ENCODE data around the gene FAM200B. TPM values are rescaled to one million over a fixed set of nuclear protein-coding genes. Genes with fewer than 3 reads are reported as not detected.

Gene FAM200B
- total and polyA plus RNA-seq, 7 experiments from 2014 or later, result 10.6 to 91.6 (median 35.8) TPM

GRCh38 chr4:15695729-15696128, 14.1 kb downstream of the FAM200B start:
- Histone ChIP-seq H3K27me3 (ENCODE audit: control insufficient read depth in 2 of 2, insufficient read depth in 2 of 2, low read length in 2 of 2) (no peaks in the 10 kb centered on the region), H3K36me3 (ENCODE audit: control insufficient read depth in 2 of 3, insufficient read depth in 3 of 3, low read length in 3 of 3) (no peaks in the 10 kb centered on the region), H3K9me3 (ENCODE audit: control insufficient read depth in 2 of 3, low read length in 3 of 3) (no peaks in the 10 kb centered on the region), H3K4me1 (ENCODE audit: control insufficient read depth in 2 of 2, insufficient read depth in 2 of 2, low read length in 2 of 2) (no peaks in the 10 kb centered on the region), H3K4me3 (ENCODE audit: low read length) (no peak overlapping the region), H3K27ac (ENCODE audit: low read depth, low read length) (no peak overlapping the region)
- no peak overlapping the region for H3K4me3 Mint-ChIP-seq
- H3K4me1 Mint-ChIP-seq, result peaks cover 0 to 7% (median 6%) of the 10 kb centered on the region in 7 donors
- intact Hi-C loops (cut with micrococcal nuclease), result no loop called here
- ChIA-PET CTCF (no interaction called here), POLR2A (no interaction called here)
- ATAC-seq (no peak), DNase-seq (no peak)
- peaks cover 9 to 24% (median 13%) of the 10 kb centered on the region in 5 donors for H3K27me3 Mint-ChIP-seq
- H3K36me3 Mint-ChIP-seq, result peaks cover 0 to 4% (median 0%) of the 10 kb centered on the region in 5 donors
- no peaks in the 10 kb centered on the region for H3K9me3 Mint-ChIP-seq
- H3K27ac Mint-ChIP-seq, result no peak overlapping the region

GRCh38 chr4:15696866-15697265, 15.2 kb downstream of the FAM200B start:
- ATAC-seq, result no peak

GRCh38 chr4:15702941-15703403, 21.3 kb downstream of the FAM200B start, which contains the start of gene BST1:
Gene BST1 (plus strand): TSS chr4:15703065. CDS start chr4:15703145, 80 bp downstream.
- intact Hi-C loops (cut with micrococcal nuclease), result loop anchor here (2.0 kb wide), 2 partner anchors 20 to 22 kb away; partner anchors contain the start of gene FAM200B (in 1 of the 2)
- H3K36me3 Mint-ChIP-seq, result peaks cover 0 to 2% (median 0%) of the 10 kb centered on the region in 5 donors

More at GRCh38 chr4:15696866-15697265, 15.2 kb downstream of the FAM200B start:
- Histone ChIP-seq H3K27me3 (ENCODE audit: control insufficient read depth in 2 of 2, insufficient read depth in 2 of 2, low read length in 2 of 2) (no peaks in the 10 kb centered on the region), H3K9me3 (ENCODE audit: control insufficient read depth in 2 of 3, low read length in 3 of 3) (no peaks in the 10 kb centered on the region), H3K4me1 (ENCODE audit: control insufficient read depth in 2 of 2, insufficient read depth in 2 of 2, low read length in 2 of 2) (no peaks in the 10 kb centered on the region), H3K36me3 (ENCODE audit: control insufficient read depth in 2 of 3, insufficient read depth in 3 of 3, low read length in 3 of 3) (no peaks in the 10 kb centered on the region), H3K27ac (ENCODE audit: low read depth, low read length) (no peak overlapping the region), H3K4me3 (ENCODE audit: low read length) (no peak overlapping the region)
- Mint-ChIP-seq H3K27me3 (peaks cover 9 to 28% (median 15%) of the 10 kb centered on the region in 5 donors), H3K4me1 (peaks cover 0 to 7% (median 6%) of the 10 kb centered on the region in 7 donors), H3K4me3 (no peak overlapping the region), H3K36me3 (peaks cover 0 to 4% (median 0%) of the 10 kb centered on the region in 5 donors), H3K9me3 (no peaks in the 10 kb centered on the region), H3K27ac (peak overlapping the region in 1 of 9 donors; percentile 33)
- ChIA-PET POLR2A (no interaction called here), CTCF (no interaction called here)
- intact Hi-C loops (cut with micrococcal nuclease), result no loop called here
- no peak for DNase-seq

GRCh38 chr4:15703439-15703838, 21.8 kb downstream of the FAM200B start:
- ChIA-PET CTCF (no interaction called here), POLR2A (no interaction called here)
- Histone ChIP-seq H3K27me3 (ENCODE audit: control insufficient read depth in 2 of 2, insufficient read depth in 2 of 2, low read length in 2 of 2) (no peaks in the 10 kb centered on the region), H3K9me3 (ENCODE audit: control insufficient read depth in 2 of 3, low read length in 3 of 3) (no peaks in the 10 kb centered on the region), H3K36me3 (ENCODE audit: control insufficient read depth in 2 of 3, insufficient read depth in 3 of 3, low read length in 3 of 3) (no peaks in the 10 kb centered on the region), H3K4me3 (ENCODE audit: low read length) (peak overlapping the region; percentile 67), H3K27ac (ENCODE audit: low read depth, low read length) (no peak overlapping the region), H3K4me1 (ENCODE audit: control insufficient read depth in 2 of 2, insufficient read depth in 2 of 2, low read length in 2 of 2) (no peaks in the 10 kb centered on the region)
- DNase-seq (no peak), ATAC-seq (no peak)
- Mint-ChIP-seq H3K4me1 (peaks cover 0 to 20% (median 12%) of the 10 kb centered on the region in 7 donors), H3K27ac (peak overlapping the region in 7 of 9 donors; percentile 4 to 91 (median 67)), H3K9me3 (peaks cover 0 to 3% (median 0%) of the 10 kb centered on the region in 11 donors), H3K27me3 (peaks cover 8 to 23% (median 9%) of the 10 kb centered on the region in 5 donors), H3K4me3 (peak overlapping the region; percentile 77 to 97 (median 88)), H3K36me3 (peaks cover 0 to 2% (median 0%) of the 10 kb centered on the region in 5 donors)
- intact Hi-C loops (cut with micrococcal nuclease), result loop anchor here (2.0 kb wide), 2 partner anchors 21 to 23 kb away; partner anchors contain the start of gene FAM200B (in 1 of the 2)

More at GRCh38 chr4:15702941-15703403, 21.3 kb downstream of the FAM200B start, which contains the start of gene BST1:
- Histone ChIP-seq H3K27me3 (ENCODE audit: control insufficient read depth in 2 of 2, insufficient read depth in 2 of 2, low read length in 2 of 2) (no peaks in the 10 kb centered on the region), H3K9me3 (ENCODE audit: control insufficient read depth in 2 of 3, low read length in 3 of 3) (no peaks in the 10 kb centered on the region), H3K36me3 (ENCODE audit: control insufficient read depth in 2 of 3, insufficient read depth in 3 of 3, low read length in 3 of 3) (no peaks in the 10 kb centered on the region), H3K27ac (ENCODE audit: low read depth, low read length) (peak within 1 kb of the TSS; percentile 13), H3K4me1 (ENCODE audit: control insufficient read depth in 2 of 2, insufficient read depth in 2 of 2, low read length in 2 of 2) (no peaks in the 10 kb centered on the region), H3K4me3 (ENCODE audit: low read length) (peak within 1 kb of the TSS; percentile 67)
- DNase-seq (peak; percentile 39 to 60 (median 53)), ATAC-seq (peak; percentile 93)
- POLR2A ChIA-PET, result interaction anchor here (1.1 kb wide), 1 partner anchor 49 kb away, joined by 3 read pairs; no protein-coding TSS in a partner anchor
- H3K4me3 Mint-ChIP-seq, result peak within 1 kb of the TSS; percentile 85 to 97 (median 90)
- H3K27ac Mint-ChIP-seq, result peak within 1 kb of the TSS in 7 of 9 donors; percentile 34 to 91 (median 68)
- CTCF ChIA-PET, result interaction anchor here (1.4 kb wide), 1 partner anchor 180 kb away, joined by 3 read pairs; no protein-coding TSS in a partner anchor
- H3K4me1 Mint-ChIP-seq, result peaks cover 0 to 20% (median 12%) of the 10 kb centered on the region in 7 donors
- peaks cover 8 to 28% (median 9%) of the 10 kb centered on the region in 5 donors for H3K27me3 Mint-ChIP-seq
- peaks cover 0 to 1% (median 0%) of the 10 kb centered on the region in 11 donors for H3K9me3 Mint-ChIP-seq

- CTCF ChIA-PET, result no interaction called here
- ATAC-seq, result no peak
- H3K4me3 ChIP-seq (ENCODE audit: low read length), result no peak overlapping the region
- no peak overlapping the region for H3K27ac ChIP-seq (ENCODE audit: low read depth, low read length)
- Mint-ChIP-seq H3K27me3 (peaks cover 5 to 18% (median 8%) of the 10 kb centered on the region in 5 donors), H3K4me1 (peaks cover 0 to 20% (median 12%) of the 10 kb centered on the region in 7 donors), H3K36me3 (peaks cover 0 to 2% (median 0%) of the 10 kb centered on the region in 5 donors), H3K4me3 (peak overlapping the region in 7 of 10 donors; percentile 85 to 97 (median 90)), H3K27ac (peak overlapping the region in 5 of 9 donors; percentile 4 to 91 (median 79)), H3K9me3 (peaks cover 0 to 3% (median 0%) of the 10 kb centered on the region in 11 donors)
- H3K9me3 ChIP-seq (ENCODE audit: control insufficient read depth in 2 of 3, low read length in 3 of 3), result no peaks in the 10 kb centered on the region
- H3K4me1 ChIP-seq (ENCODE audit: control insufficient read depth in 2 of 2, insufficient read depth in 2 of 2, low read length in 2 of 2), result no peaks in the 10 kb centered on the region
- H3K36me3 ChIP-seq (ENCODE audit: control insufficient read depth in 2 of 3, insufficient read depth in 3 of 3, low read length in 3 of 3), result no peaks in the 10 kb centered on the region
- POLR2A ChIA-PET, result no interaction called here
- no peaks in the 10 kb centered on the region for H3K27me3 ChIP-seq (ENCODE audit: control insufficient read depth in 2 of 2, insufficient read depth in 2 of 2, low read length in 2 of 2)
- intact Hi-C loops (cut with micrococcal nuclease), result no loop called here
- DNase-seq, result no peak
Observed at GRCh38 chr4:15704129-15704528, 22.5 kb downstream of the FAM200B start.

- no peaks in the 10 kb centered on the region for H3K4me1 ChIP-seq (ENCODE audit: control insufficient read depth in 2 of 2, insufficient read depth in 2 of 2, low read length in 2 of 2)
- POLR2A ChIA-PET, result interaction anchor here (0.6 kb wide), 1 partner anchor 27 kb away, joined by 4 read pairs; no protein-coding TSS in a partner anchor
- H3K27me3 ChIP-seq (ENCODE audit: control insufficient read depth in 2 of 2, insufficient read depth in 2 of 2, low read length in 2 of 2), result no peaks in the 10 kb centered on the region
- Mint-ChIP-seq H3K27ac (no peak overlapping the region), H3K4me1 (peaks cover 0 to 20% (median 12%) of the 10 kb centered on the region in 7 donors), H3K4me3 (no peak overlapping the region), H3K9me3 (peaks cover 0 to 3% (median 0%) of the 10 kb centered on the region in 11 donors), H3K27me3 (peaks cover 0 to 5% (median 0%) of the 10 kb centered on the region in 5 donors), H3K36me3 (peaks cover 0 to 2% (median 0%) of the 10 kb centered on the region in 5 donors)
- no peak for DNase-seq
- ATAC-seq, result no peak
- no peak overlapping the region for H3K27ac ChIP-seq (ENCODE audit: low read depth, low read length)
- CTCF ChIA-PET, result no interaction called here
- no peak overlapping the region for H3K4me3 ChIP-seq (ENCODE audit: low read length)
- no peaks in the 10 kb centered on the region for H3K9me3 ChIP-seq (ENCODE audit: control insufficient read depth in 2 of 3, low read length in 3 of 3)
- H3K36me3 ChIP-seq (ENCODE audit: control insufficient read depth in 2 of 3, insufficient read depth in 3 of 3, low read length in 3 of 3), result no peaks in the 10 kb centered on the region
- intact Hi-C loops (cut with micrococcal nuclease), result loop anchor here in 1 of 2 donors (5.0 kb wide), 1 partner anchor 385 kb away; no protein-coding TSS in a partner anchor
Observed at GRCh38 chr4:15706646-15707362, 25.2 kb downstream of the FAM200B start.
